ENCODE data around the gene CALM1.

Gene CALM1

GRCh38 chr14:90419200-90419599, 22.4 kb downstream of the CALM1 start:
- TF ChIP-seq CTCF (IDR thresholded peaks at IDR 0.05; ENCODE audit: extremely low read depth, insufficient read depth, missing control alignments): no peak
- in situ Hi-C loops (cut with MboI; ENCODE audit: low pct_unique_long_range_greater_than_20kb, low sequenced_read_pairs, unreplicated experiment): no loop called here
- DNase-seq (ENCODE audit: low spot score): no peak

DNA sequence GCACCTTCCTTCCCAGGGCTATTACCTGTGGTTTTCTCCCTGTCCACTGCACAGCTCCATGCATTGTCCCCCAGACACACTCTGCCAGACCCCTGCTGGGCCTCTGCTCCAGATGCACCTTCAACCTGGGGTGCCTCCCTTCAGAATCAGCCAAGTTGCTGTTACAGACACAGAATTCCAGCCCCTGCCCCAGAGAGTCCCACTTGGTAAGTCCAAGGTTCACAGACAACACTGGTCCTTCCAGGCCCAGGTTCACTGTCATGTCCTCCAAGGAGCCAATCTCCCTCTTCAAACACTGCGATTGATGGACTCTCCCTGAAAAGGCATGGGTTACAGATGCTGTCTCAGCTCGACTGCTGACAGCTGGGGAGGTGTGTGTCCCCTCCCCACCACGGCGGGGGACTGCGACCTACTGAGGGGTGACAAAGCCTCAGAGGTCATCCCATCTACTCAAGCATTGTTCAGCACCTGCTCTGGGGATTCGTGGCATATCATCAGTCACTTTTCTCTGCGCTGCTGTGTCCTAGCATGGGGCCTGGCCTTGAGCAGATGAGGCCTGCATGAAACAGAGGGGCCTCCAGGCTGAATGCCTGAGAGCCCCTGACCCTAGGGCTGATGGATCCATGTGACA, 24.3 kb downstream of the CALM1 start:
- in situ Hi-C loops (cut with MboI; ENCODE audit: low pct_unique_long_range_greater_than_20kb, low sequenced_read_pairs, unreplicated experiment): no loop called here
- DNase-seq (ENCODE audit: low spot score): no peak

DNA sequence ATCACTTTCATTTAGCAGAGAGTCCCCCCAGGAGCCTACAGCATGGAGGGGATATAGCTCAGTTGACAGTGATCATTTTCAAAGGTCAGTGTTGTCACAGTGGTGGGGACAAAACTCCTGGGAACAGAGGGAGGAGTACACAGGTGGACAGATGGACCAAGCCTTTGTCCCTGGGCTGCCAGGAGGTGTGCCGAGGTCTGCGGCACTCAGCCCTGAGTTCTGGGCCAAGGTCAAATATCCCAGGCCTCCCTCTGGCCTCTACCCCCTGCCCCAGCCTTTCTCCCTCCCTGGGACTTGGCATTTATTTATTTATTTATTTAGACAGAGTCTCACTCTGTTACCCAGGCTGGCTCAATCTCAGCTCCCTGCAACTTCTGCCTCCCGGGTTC, 24.8 kb downstream of the CALM1 start:
- in situ Hi-C loops (cut with MboI; ENCODE audit: low pct_unique_long_range_greater_than_20kb, low sequenced_read_pairs, unreplicated experiment): no loop called here
- no peak for TF ChIP-seq CTCF (IDR thresholded peaks at IDR 0.05; ENCODE audit: extremely low read depth, insufficient read depth, missing control alignments)
- DNase-seq (ENCODE audit: low spot score): no peak

More for the DNA sequence above, 24.3 kb downstream of the CALM1 start:
- TF ChIP-seq CTCF (IDR thresholded peaks at IDR 0.05; ENCODE audit: extremely low read depth, insufficient read depth, missing control alignments): no peak

DNA sequence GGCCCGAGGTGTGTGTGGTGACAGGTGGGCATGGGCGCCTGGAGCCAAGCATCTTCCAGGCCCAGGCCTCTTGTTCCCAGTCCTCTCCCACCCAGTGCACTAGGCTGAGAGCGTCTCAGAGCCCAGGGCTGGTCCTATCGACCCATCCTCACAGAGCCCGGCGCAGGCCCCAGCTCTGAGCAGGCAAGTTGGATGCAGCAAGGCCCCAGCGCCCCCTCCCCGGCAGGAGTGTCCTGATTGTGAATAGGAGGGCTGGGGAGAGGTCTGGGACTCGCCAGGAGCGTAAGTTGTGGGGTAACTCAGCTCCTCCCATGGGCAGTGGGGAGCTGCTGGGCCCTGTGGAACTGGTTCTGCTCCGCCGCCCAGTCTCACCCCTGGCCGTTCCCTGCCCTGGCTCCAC, 26.3 kb downstream of the CALM1 start:
- no peak for DNase-seq (ENCODE audit: low spot score)
- TF ChIP-seq CTCF (IDR thresholded peaks at IDR 0.05; ENCODE audit: extremely low read depth, insufficient read depth, missing control alignments): no peak
- in situ Hi-C loops (cut with MboI; ENCODE audit: low pct_unique_long_range_greater_than_20kb, low sequenced_read_pairs, unreplicated experiment): no loop called here

- no peak for DNase-seq (ENCODE audit: low spot score)
- in situ Hi-C loops (cut with MboI; ENCODE audit: low pct_unique_long_range_greater_than_20kb, low sequenced_read_pairs, unreplicated experiment): no loop called here
- TF ChIP-seq CTCF (IDR thresholded peaks at IDR 0.05; ENCODE audit: extremely low read depth, insufficient read depth, missing control alignments): no peak
These were observed 27.2 kb downstream of the CALM1 start for GRCh38 chr14:90424075-90424474.

GRCh38 chr14:90424686-90425372, 28.0 kb downstream of the CALM1 start:
- no peak for DNase-seq (ENCODE audit: low spot score)
- in situ Hi-C loops (cut with MboI; ENCODE audit: low pct_unique_long_range_greater_than_20kb, low sequenced_read_pairs, unreplicated experiment): no loop called here
- no peak for TF ChIP-seq CTCF (IDR thresholded peaks at IDR 0.05; ENCODE audit: extremely low read depth, insufficient read depth, missing control alignments)
